AG10803 (cell line): ENCODE results near the gene PTPRG.

ENCODE experiments used
- DNase-seq: peaks from one replicate; pipeline ENCODE4 v3.0.0; 2010; ENCODE audit warnings: low read depth
- H3K4me3 ChIP-seq: 2 replicates; pipeline ENCODE4 v1.5.1; 2011; ENCODE audit warnings: mild to moderate bottlenecking, low read length, control low read depth
- CTCF ChIP-seq: conservative IDR thresholded peaks from 2 replicates; pipeline ENCODE4 v1.5.1; 2011; ENCODE audit warnings: mild to moderate bottlenecking, low read length, control low read depth, inconsistent platforms

The PTPRG gene

GRCh38 chr3:61889259-61889658, 327.9 kb downstream of the PTPRG start:
- TF ChIP-seq CTCF: no peak
- no peak overlapping the region for H3K4me3 ChIP-seq
- DNase-seq: no peak

GRCh38 chr3:61890167-61890566, 328.8 kb downstream of the PTPRG start:
- no peak for TF ChIP-seq CTCF
- no peak for DNase-seq
- H3K4me3 ChIP-seq: no peak overlapping the region

GRCh38 chr3:61890586-61890985, 329.2 kb downstream of the PTPRG start:
- DNase-seq: no peak
- H3K4me3 ChIP-seq: no peak overlapping the region
- no peak for TF ChIP-seq CTCF

- no peak overlapping the region for H3K4me3 ChIP-seq
- no peak for TF ChIP-seq CTCF
- no peak for DNase-seq
Measured at GRCh38 chr3:61892891-61893290, 331.5 kb downstream of the PTPRG start.

GRCh38 chr3:61893840-61894566, 332.6 kb downstream of the PTPRG start:
- no peak for DNase-seq
- H3K4me3 ChIP-seq: no peak overlapping the region
- TF ChIP-seq CTCF: no peak

GRCh38 chr3:61894988-61895935, 333.9 kb downstream of the PTPRG start:
- DNase-seq: peak; percentile 77
- no peak for TF ChIP-seq CTCF
- no peak overlapping the region for H3K4me3 ChIP-seq
